HepG2 (cell line): ENCODE results near the gene ACSL3. TPM values are rescaled to one million over a fixed set of nuclear protein-coding genes. Genes with fewer than 3 reads are reported as not detected.

Experiments used
- ATAC-seq: fragments of 200-7000 bp; cut with Tn5 transposase; 3 replicates; pipeline ENCODE4 v1.9.1; 2020; ENCODE audit warnings: mild to moderate bottlenecking, moderate library complexity
- BruUV-seq: library from RNA; stranded (reverse); fragments of 400-500 nt; replicated peaks from 2 replicates; lab custom pipeline; 2021; lab: Mats Ljungman, UMichigan
- CTCF ChIA-PET: fragments of 300-600 bp; formaldehyde crosslinking; extraction: SDS; loops from one replicate; lab custom pipeline; 2021; ENCODE audit warnings: low total read pairs, inconsistent platforms, low intra/inter-chr PET ratio; lab: Yijun Ruan, JAX
- POLR2A ChIA-PET: fragments of 350-600 bp; sonication (Branson Sonifier 250); formaldehyde crosslinking; loops from one replicate; lab custom pipeline; 2020; ENCODE audit warnings: antibody characterized with exemption, inconsistent platforms; lab: Yijun Ruan, JAX
- DNase-seq: peaks from one replicate; pipeline ENCODE4 v3.0.0-alpha.2; 2015; ENCODE audit warnings: low spot score
- FAIRE-seq: peaks from 3 replicates; lab custom pipeline; 2011; peaks lifted over from hg19 to GRCh38; lab: Jason Lieb, UNC
- H2AFZ ChIP-seq: one replicate; pipeline ENCODE4 v1.6.1; 2011; ENCODE audit warnings: low read length, inconsistent platforms
- H3K27ac ChIP-seq: fragments of 300-600 bp; 3 replicates; pipeline ENCODE4 v1.8.0; 2011; ENCODE audit warnings: mixed run types, mild to moderate bottlenecking, mixed read lengths, low read length, inconsistent platforms; ENCODE audit not compliant: insufficient read depth; ENCODE audit errors: extremely low read length
- H3K27me3 ChIP-seq, 2 experiments: fragments of 200-600 bp in 1 of 2; 2 replicates in 1 of 2; 3 replicates in 1 of 2; pipeline versions ENCODE4 v1.6.0 to v1.8.0; 2011; ENCODE audit warnings: low read length in 2 of 2, mild to moderate bottlenecking in 2 of 2, moderate library complexity in 2 of 2, inconsistent platforms in 1 of 2; ENCODE audit not compliant: insufficient read depth in 2 of 2, control insufficient read depth in 1 of 2
- H3K36me3 ChIP-seq, 2 experiments: fragments of 200-600 bp in 1 of 2; replicated peaks in 1 of 2; 2 replicates in 1 of 2; 3 replicates in 1 of 2; pipeline versions ENCODE4 v1.5.1 to v1.8.0; 2011; ENCODE audit warnings: low read length in 2 of 2, inconsistent platforms in 1 of 2; ENCODE audit not compliant: insufficient read depth in 2 of 2, control insufficient read depth in 1 of 2
- H3K4me1 ChIP-seq: 2 replicates; pipeline ENCODE4 v1.5.1; 2012; ENCODE audit warnings: low read length, inconsistent platforms; ENCODE audit not compliant: insufficient read depth
- H3K4me2 ChIP-seq: 2 replicates; pipeline ENCODE4 v1.6.0; 2011; ENCODE audit warnings: low read depth, low read length, inconsistent platforms
- H3K4me3 ChIP-seq, 3 experiments: fragments of 200-600 bp in 1 of 3; sonication (generic), shearing (Covaris generic) in 1 of 3; replicated peaks in 1 of 3; 2 replicates each; pipeline ENCODE4 v1.5.1; 2011 to 2016; ENCODE audit warnings: low read length in 3 of 3, inconsistent platforms in 2 of 3, low read depth in 2 of 3, mild to moderate bottlenecking in 2 of 3, control low read depth in 1 of 3, mixed read lengths in 1 of 3; ENCODE audit not compliant: insufficient read depth in 1 of 3
- H3K79me2 ChIP-seq: one replicate; pipeline ENCODE4 v1.6.1; 2011; ENCODE audit warnings: low read length, inconsistent platforms; ENCODE audit not compliant: insufficient read depth
- H3K9ac ChIP-seq: 2 replicates; pipeline ENCODE4 v1.6.0; 2011; ENCODE audit warnings: mild to moderate bottlenecking, low read depth, low read length, inconsistent platforms; ENCODE audit not compliant: insufficient read depth
- H3K9me3 ChIP-seq: 2 replicates; pipeline ENCODE4 v1.5.1; 2012; ENCODE audit warnings: mild to moderate bottlenecking, low read length
- H4K20me1 ChIP-seq: 2 replicates; pipeline ENCODE4 v1.6.0; 2011; ENCODE audit warnings: inconsistent platforms, mild to moderate bottlenecking, low read length, moderate library complexity; ENCODE audit not compliant: insufficient read depth
- BCL6 ChIP-seq: IDR thresholded peaks from 2 replicates; pipeline ENCODE4 v1.6.1; 2016; ENCODE audit warnings: missing genetic modification reagents, missing compliant biosample characterization
- HMGXB4 ChIP-seq, 2 experiments: sonication (generic) in 1 of 2; formaldehyde crosslinking in 1 of 2; IDR thresholded peaks; 2 replicates each; pipeline versions ENCODE4 v1.4.0 to v1.6.1; 2018 to 2020; ENCODE audit warnings: missing genetic modification reagents in 2 of 2, borderline replicate concordance in 1 of 2, low read depth in 1 of 2, mild to moderate bottlenecking in 1 of 2, missing biosample characterization in 1 of 2
- PAF1 ChIP-seq: IDR thresholded peaks from 2 replicates; pipeline ENCODE4 v1.6.1; 2016; ENCODE audit warnings: missing genetic modification reagents, missing compliant biosample characterization
- PRDM4 ChIP-seq: sonication (generic); formaldehyde crosslinking; IDR thresholded peaks from 2 replicates; pipeline ENCODE4 v1.9.0; 2021; ENCODE audit warnings: missing genetic modification reagents, borderline replicate concordance
- RBM22 ChIP-seq: fragments of 200-400 bp; formaldehyde crosslinking; optimal IDR thresholded peaks from 2 replicates; pipeline ENCODE3; 2017; ENCODE audit warnings: mild to moderate bottlenecking, low read length, moderate library complexity
- TOPORS ChIP-seq: sonication (generic); formaldehyde crosslinking; IDR thresholded peaks from 2 replicates; pipeline ENCODE4 v1.8.0; 2023; ENCODE audit warnings: mild to moderate bottlenecking, missing genetic modification reagents
- WGBS: methylation state at CpG from one replicate; pipeline ENCODE4 v1.1.6; 2017; ENCODE audit warnings: low lambda C conversion rate; 5-methylcytosine and 5-hydroxymethylcytosine counted together
- in situ Hi-C: cut with HindIII; loops from 2 replicates; pipeline ENCODE4 v1.10.0; 2017; ENCODE audit warnings: low pct_unique_long_range_greater_than_20kb; ENCODE audit not compliant: extremely low pct_ligation_motif_present
- intact Hi-C: fragments of 100-400 bp; cut with micrococcal nuclease; formaldehyde crosslinking; loops from one replicate; pipeline ENCODE4 v1.10.0; 2022; ENCODE audit not compliant: unreplicated experiment
- polyA plus RNA-seq, 8 experiments: library from polyadenylated mRNA; depleted of rRNA in 3 of 8; stranded (reverse) in 7 of 8; unstranded in 1 of 8; fragments of >200 nt; fragmentation: Illumina TruSeq in 4 of 8; extraction: Trizol in 4 of 8; gene quantifications; 2 replicates each; pipeline versions ENCODE4 v1.2.1 to v1.2.3, GENCODE V29; 2011 to 2016; ENCODE audit warnings: low read depth in 4 of 8, missing spikeins in 1 of 8, mixed read lengths in 1 of 8; ENCODE audit not compliant: insufficient read depth in 1 of 8
- total RNA-seq, 5 experiments: library from RNA; depleted of rRNA; stranded (reverse); fragments of >200 nt; fragmentation: Illumina TruSeq; extraction: Trizol; gene quantifications; 2 replicates each; pipeline ENCODE4 v1.2.3, GENCODE V29; 2016; ENCODE audit warnings: low read depth in 1 of 5

Gene ACSL3
- total and polyA plus RNA-seq, 2 of the 13 experiments (the other 11 are each of a cell fraction or from before 2014, with no cell fraction given): 305 to 365 TPM

GRCh38 chr2:222884805-222885424 lies 24.1 kb downstream of the ACSL3 start:
- no peaks in the 10 kb centered on the region for H3K27me3 ChIP-seq
- ChIA-PET POLR2A (no interaction called here), CTCF (no interaction called here)
- TF ChIP-seq HMGXB4 (CRISPR knock-in tag; IDR thresholded peaks at IDR 0.05; ENCODE audit: borderline replicate concordance in 1 of 2, low read depth in 1 of 2): no peak
- peak; percentile 77; the same call in 1 of the 2 replicates for TF ChIP-seq PAF1 (CRISPR knock-in tag)
- 0 out of 2 replicates have a peak, but pooled peaks have one; percentile 3 for TF ChIP-seq TOPORS (CRISPR knock-in tag)
- peak; percentile 79 for TF ChIP-seq RBM22
- TF ChIP-seq BCL6 (CRISPR knock-in tag): peak; percentile 42; the same call in 1 of the 2 replicates
- no peak for TF ChIP-seq PRDM4 (CRISPR knock-in tag)
- H3K27ac ChIP-seq: no peak overlapping the region
- peaks cover 99% of the 10 kb centered on the region for H4K20me1 ChIP-seq
- peaks cover 99% of the 10 kb centered on the region for H3K79me2 ChIP-seq
- H3K36me3 ChIP-seq: peaks cover 6 to 21% of the 10 kb centered on the region in 2 experiments
- DNase-seq: no peak
- no peak for FAIRE-seq
- in situ Hi-C loops (no loop called here), intact Hi-C loops (no loop called here)
- no peaks in the 10 kb centered on the region for H3K9me3 ChIP-seq
- ATAC-seq: no peak
- no peak overlapping the region for H2AFZ ChIP-seq
- H3K4me2 ChIP-seq: no peak overlapping the region
- peaks cover 85% of the 10 kb centered on the region for H3K4me1 ChIP-seq
- no peak overlapping the region for H3K9ac ChIP-seq
- no TSS peak for BruUV-seq
- WGBS: 76% methylated on average over 5 of the region's 5 CpGs
- H3K4me3 ChIP-seq: no peak overlapping the region
